ENCODE results near the gene CRYGS.
"Not testable (repeated sequence)": the region's sequence is repeated elsewhere in the genome, so short reads cannot be mapped to it uniquely, and the experiment has no call there.

Gene CRYGS

GRCh38 chr3:186577521-186577920, 33.3 kb upstream of the CRYGS start:
- no peaks in the 10 kb centered on the region for H3K9me3 ChIP-seq (ENCODE audit: control insufficient read depth, insufficient read depth, low read length)
- H3K27me3 ChIP-seq (ENCODE audit: control insufficient read depth, insufficient read depth, low read length) = no peaks in the 10 kb centered on the region
- H3K9ac ChIP-seq (ENCODE audit: low read depth, low read length) = no peak overlapping the region
- no peaks in the 10 kb centered on the region for H3K4me1 ChIP-seq (ENCODE audit: control insufficient read depth, insufficient read depth, low read length)
- peaks cover 13% of the 10 kb centered on the region for H3K36me3 ChIP-seq (ENCODE audit: control insufficient read depth, insufficient read depth, low read length)
- H3K4me3 ChIP-seq (ENCODE audit: low read depth, low read length) = no peak overlapping the region

DNA sequence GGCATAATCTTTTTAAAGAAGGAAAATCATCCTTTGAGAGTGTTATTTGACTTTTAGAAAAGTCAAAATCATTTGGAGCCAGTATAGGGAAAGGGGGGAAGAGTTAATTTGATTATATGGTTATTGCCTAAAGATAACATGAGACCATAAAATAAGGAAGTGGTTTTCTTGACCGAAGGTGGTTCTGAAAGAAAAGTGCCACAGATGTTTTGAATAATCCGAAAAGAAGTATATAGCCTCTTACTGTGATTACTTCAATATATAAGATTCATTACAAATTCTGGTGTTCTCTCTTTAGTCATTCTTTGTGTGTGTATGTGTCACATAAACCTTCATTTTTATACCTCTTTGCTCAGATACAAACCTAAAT, 27.4 kb upstream of the CRYGS start:
- peaks cover 10% of the 10 kb centered on the region for H3K36me3 ChIP-seq (ENCODE audit: control insufficient read depth, insufficient read depth, low read length)
- peak overlapping the region; percentile 93 for H3K4me3 ChIP-seq (ENCODE audit: low read depth, low read length)
- peak overlapping the region; percentile 84 for H3K9ac ChIP-seq (ENCODE audit: low read depth, low read length)
- peaks cover 5% of the 10 kb centered on the region for H3K4me1 ChIP-seq (ENCODE audit: control insufficient read depth, insufficient read depth, low read length)
- no peaks in the 10 kb centered on the region for H3K27me3 ChIP-seq (ENCODE audit: control insufficient read depth, insufficient read depth, low read length)
- no peaks in the 10 kb centered on the region for H3K9me3 ChIP-seq (ENCODE audit: control insufficient read depth, insufficient read depth, low read length)

DNA sequence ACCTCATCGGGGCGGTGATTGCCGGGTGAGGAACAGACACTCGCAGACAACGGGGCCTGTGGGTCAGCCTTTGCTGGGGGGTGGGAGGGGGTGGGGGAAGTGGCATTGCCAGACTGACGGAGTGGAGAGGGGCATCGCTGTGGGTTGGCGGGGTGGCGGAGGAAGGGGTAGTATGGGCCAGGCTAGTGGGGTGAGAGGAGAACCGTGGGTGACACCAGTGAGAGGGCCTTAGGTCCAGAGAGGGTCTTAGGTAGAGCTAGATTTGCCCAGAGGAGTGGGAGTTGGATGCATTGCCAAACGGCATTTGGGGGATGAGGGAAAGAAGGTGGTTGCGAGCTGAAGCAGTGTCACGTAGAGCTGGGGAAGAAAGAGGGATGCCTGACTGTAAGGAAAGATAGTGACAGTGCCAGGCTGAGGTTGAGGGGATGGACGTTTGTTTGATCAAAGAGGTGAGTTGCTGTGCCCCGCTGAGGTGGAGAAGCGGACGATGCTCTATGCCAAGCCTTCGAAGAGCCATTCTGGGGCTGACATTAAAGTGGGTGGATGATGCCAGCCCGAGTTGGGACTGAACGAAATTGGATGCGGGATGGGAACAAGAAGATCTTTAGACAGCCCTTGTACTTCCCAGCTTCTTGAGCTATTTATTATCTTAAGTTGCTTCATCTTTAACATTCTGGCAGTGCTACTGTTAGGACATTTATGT, 26.9 kb upstream of the CRYGS start:
- Histone ChIP-seq H3K4me1 (ENCODE audit: control insufficient read depth, insufficient read depth, low read length) (peaks cover 5% of the 10 kb centered on the region), H3K27me3 (ENCODE audit: control insufficient read depth, insufficient read depth, low read length) (no peaks in the 10 kb centered on the region)

GRCh38 chr3:186570096-186570940, 26.1 kb upstream of the CRYGS start, which contains the start of gene DNAJB11:
DNAJB11 (plus strand) TSS chr3:186570720; CDS start chr3:186570898, 178 bp downstream.
- peaks cover 5% of the 10 kb centered on the region for H3K4me1 ChIP-seq (ENCODE audit: control insufficient read depth, insufficient read depth, low read length)
- no peaks in the 10 kb centered on the region for H3K27me3 ChIP-seq (ENCODE audit: control insufficient read depth, insufficient read depth, low read length)

More for the DNA sequence above, 26.9 kb upstream of the CRYGS start:
- Histone ChIP-seq H3K36me3 (ENCODE audit: control insufficient read depth, insufficient read depth, low read length) (peaks cover 8% of the 10 kb centered on the region), H3K9ac (ENCODE audit: low read depth, low read length) (peak overlapping the region; percentile 84), H3K9me3 (ENCODE audit: control insufficient read depth, insufficient read depth, low read length) (no peaks in the 10 kb centered on the region), H3K4me3 (ENCODE audit: low read depth, low read length) (peak overlapping the region; percentile 93)

DNA sequence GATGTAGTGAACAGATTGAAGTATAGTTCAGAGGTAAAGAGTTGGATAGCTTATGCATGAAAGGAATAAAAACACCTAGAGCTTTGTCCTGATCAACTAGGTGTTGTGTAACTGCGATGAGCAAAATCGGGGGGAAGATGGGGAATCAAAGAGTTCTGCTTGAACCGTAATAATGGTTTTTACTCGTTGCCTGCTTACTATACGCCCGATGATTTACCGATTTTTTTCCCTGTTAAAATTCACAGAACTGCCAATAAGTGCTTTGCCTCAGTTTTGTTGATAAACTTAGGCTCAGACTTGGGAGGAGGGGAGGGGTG, 25.6 kb upstream of the CRYGS start:
- Histone ChIP-seq H3K9me3 (ENCODE audit: control insufficient read depth, insufficient read depth, low read length) (no peaks in the 10 kb centered on the region), H3K36me3 (ENCODE audit: control insufficient read depth, insufficient read depth, low read length) (no peaks in the 10 kb centered on the region), H3K27me3 (ENCODE audit: control insufficient read depth, insufficient read depth, low read length) (no peaks in the 10 kb centered on the region), H3K4me1 (ENCODE audit: control insufficient read depth, insufficient read depth, low read length) (peaks cover 5% of the 10 kb centered on the region), H3K4me3 (ENCODE audit: low read depth, low read length) (peak overlapping the region; percentile 93), H3K9ac (ENCODE audit: low read depth, low read length) (peak overlapping the region; percentile 70)

More at GRCh38 chr3:186570096-186570940, 26.1 kb upstream of the CRYGS start, which contains the start of gene DNAJB11:
- Histone ChIP-seq H3K4me3 (ENCODE audit: low read depth, low read length) (peak within 1 kb of the TSS; percentile 93), H3K36me3 (ENCODE audit: control insufficient read depth, insufficient read depth, low read length) (peaks cover 1% of the 10 kb centered on the region), H3K9ac (ENCODE audit: low read depth, low read length) (peak within 1 kb of the TSS; percentile 84), H3K9me3 (ENCODE audit: control insufficient read depth, insufficient read depth, low read length) (no peaks in the 10 kb centered on the region)

DNA sequence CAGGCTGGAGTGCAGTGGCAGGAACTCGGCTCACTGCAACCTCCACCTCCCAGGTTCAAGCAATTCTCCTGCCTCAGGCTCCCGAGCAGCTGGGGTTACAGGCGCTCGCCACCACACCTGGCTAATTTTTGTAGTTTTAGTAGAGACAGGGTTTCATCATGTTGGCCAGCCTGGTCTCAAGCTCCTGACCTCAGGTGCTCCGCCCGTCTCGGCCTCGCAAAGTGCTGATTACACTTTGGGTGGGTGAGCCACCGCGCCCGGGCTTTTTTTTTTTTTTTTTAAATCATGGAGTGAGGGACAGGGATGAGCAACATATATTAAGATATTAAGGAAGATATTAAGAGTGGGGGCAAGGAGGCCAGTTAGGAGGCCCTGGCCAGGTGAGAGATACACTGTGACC, 25.2 kb upstream of the CRYGS start:
- H3K4me1 ChIP-seq (ENCODE audit: control insufficient read depth, insufficient read depth, low read length); H3K27me3 ChIP-seq (ENCODE audit: control insufficient read depth, insufficient read depth, low read length); H3K36me3 ChIP-seq (ENCODE audit: control insufficient read depth, insufficient read depth, low read length); H3K9me3 ChIP-seq (ENCODE audit: control insufficient read depth, insufficient read depth, low read length); H3K9ac ChIP-seq (ENCODE audit: low read depth, low read length): not testable (repeated sequence)
- peak overlapping the region; percentile 93 for H3K4me3 ChIP-seq (ENCODE audit: low read depth, low read length)

- Histone ChIP-seq H3K9ac (ENCODE audit: low read depth, low read length) (peak within 1 kb of the TSS; percentile 92), H3K36me3 (ENCODE audit: control insufficient read depth, insufficient read depth, low read length) (no peaks in the 10 kb centered on the region), H3K4me1 (ENCODE audit: control insufficient read depth, insufficient read depth, low read length) (peaks cover 5% of the 10 kb centered on the region), H3K9me3 (ENCODE audit: control insufficient read depth, insufficient read depth, low read length) (no peaks in the 10 kb centered on the region), H3K4me3 (ENCODE audit: low read depth, low read length) (peak within 1 kb of the TSS; percentile 90), H3K27me3 (ENCODE audit: control insufficient read depth, insufficient read depth, low read length) (no peaks in the 10 kb centered on the region)
Observed at GRCh38 chr3:186567072-186567921, 23.1 kb upstream of the CRYGS start, which contains the start of gene TBCCD1. TBCCD1 (minus strand) TSS chr3:186567339; CDS start chr3:186564329, 3,010 bp downstream.

DNA sequence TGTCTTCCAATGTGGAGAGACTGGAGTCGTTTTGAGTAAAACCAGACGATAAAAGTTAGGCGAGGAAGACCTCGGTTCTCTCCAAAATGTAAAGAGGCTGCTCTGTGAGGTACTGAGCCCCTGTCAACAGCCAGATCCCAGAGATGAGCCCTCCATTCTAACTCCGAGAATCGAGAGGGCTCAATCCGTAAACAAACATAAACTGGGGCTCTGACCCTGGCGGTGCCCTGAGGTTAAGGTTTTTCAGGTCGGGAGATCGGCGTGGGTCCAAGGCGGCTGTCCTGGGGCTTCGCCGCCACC, 22.5 kb upstream of the CRYGS start:
- H3K4me1 ChIP-seq (ENCODE audit: control insufficient read depth, insufficient read depth, low read length) = peaks cover 5% of the 10 kb centered on the region
- no peaks in the 10 kb centered on the region for H3K9me3 ChIP-seq (ENCODE audit: control insufficient read depth, insufficient read depth, low read length)
- peak overlapping the region; percentile 90 for H3K4me3 ChIP-seq (ENCODE audit: low read depth, low read length)
- no peaks in the 10 kb centered on the region for H3K36me3 ChIP-seq (ENCODE audit: control insufficient read depth, insufficient read depth, low read length)
- H3K27me3 ChIP-seq (ENCODE audit: control insufficient read depth, insufficient read depth, low read length) = no peaks in the 10 kb centered on the region
- peak overlapping the region; percentile 92 for H3K9ac ChIP-seq (ENCODE audit: low read depth, low read length)

DNA sequence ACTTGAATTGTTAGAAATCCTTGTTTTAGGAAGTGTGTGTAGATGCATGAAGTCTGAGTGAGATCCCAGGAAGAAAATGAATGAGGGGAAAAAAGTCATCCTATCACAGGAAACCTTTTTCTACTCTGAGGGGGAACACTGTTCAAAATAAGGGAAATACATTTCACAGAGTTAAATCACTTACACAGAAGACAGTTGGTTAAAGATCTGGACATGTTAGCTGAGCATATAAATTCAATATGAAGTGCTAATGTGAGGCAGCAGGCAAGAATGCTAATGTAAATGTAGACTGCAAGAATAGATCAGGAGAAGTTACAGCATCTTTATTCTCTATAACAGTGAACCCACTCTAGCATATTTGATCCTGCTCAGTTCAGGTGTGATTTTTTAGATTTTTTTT, 20.4 kb upstream of the CRYGS start:
- no peaks in the 10 kb centered on the region for H3K27me3 ChIP-seq (ENCODE audit: control insufficient read depth, insufficient read depth, low read length)
- no peak overlapping the region for H3K4me3 ChIP-seq (ENCODE audit: low read depth, low read length)
- no peaks in the 10 kb centered on the region for H3K9me3 ChIP-seq (ENCODE audit: control insufficient read depth, insufficient read depth, low read length)
- H3K36me3 ChIP-seq (ENCODE audit: control insufficient read depth, insufficient read depth, low read length) = no peaks in the 10 kb centered on the region
- no peak overlapping the region for H3K9ac ChIP-seq (ENCODE audit: low read depth, low read length)
- peaks cover 5% of the 10 kb centered on the region for H3K4me1 ChIP-seq (ENCODE audit: control insufficient read depth, insufficient read depth, low read length)

DNA sequence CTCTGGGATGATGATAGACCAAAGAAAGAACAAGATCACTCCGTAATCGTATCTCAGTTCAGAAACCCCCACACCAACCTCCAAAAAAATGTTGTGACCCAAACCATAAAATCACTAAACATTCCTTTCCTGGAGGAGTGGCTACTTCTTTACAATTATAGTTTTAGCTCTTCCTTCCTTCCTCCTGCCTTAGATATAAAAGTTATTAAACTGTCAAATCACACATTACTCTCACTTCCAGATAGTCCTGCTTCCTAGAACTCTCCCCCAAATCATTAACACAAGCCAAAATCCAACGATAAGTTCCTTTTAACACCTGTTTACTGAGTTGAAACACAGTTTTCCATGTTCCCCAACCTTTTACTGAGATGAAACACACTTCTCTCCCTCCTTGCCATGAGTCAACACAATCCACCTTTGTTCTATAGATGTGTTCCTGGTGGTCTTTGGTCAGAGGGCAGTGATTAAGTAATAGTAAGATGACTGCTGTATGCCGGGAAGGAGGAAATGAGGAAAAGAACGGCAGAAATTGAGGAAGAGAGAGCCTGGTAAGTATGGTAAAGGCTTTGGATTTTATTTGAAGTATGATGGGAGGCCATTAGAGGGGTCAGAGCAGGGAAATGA, 8.3 kb upstream of the CRYGS start:
- no peaks in the 10 kb centered on the region for H3K36me3 ChIP-seq (ENCODE audit: control insufficient read depth, insufficient read depth, low read length)
- H3K4me1 ChIP-seq (ENCODE audit: control insufficient read depth, insufficient read depth, low read length) = no peaks in the 10 kb centered on the region
- no peak overlapping the region for H3K9ac ChIP-seq (ENCODE audit: low read depth, low read length)
- H3K9me3 ChIP-seq (ENCODE audit: control insufficient read depth, insufficient read depth, low read length) = no peaks in the 10 kb centered on the region
- H3K4me3 ChIP-seq (ENCODE audit: low read depth, low read length) = no peak overlapping the region
- no peaks in the 10 kb centered on the region for H3K27me3 ChIP-seq (ENCODE audit: control insufficient read depth, insufficient read depth, low read length)

DNA sequence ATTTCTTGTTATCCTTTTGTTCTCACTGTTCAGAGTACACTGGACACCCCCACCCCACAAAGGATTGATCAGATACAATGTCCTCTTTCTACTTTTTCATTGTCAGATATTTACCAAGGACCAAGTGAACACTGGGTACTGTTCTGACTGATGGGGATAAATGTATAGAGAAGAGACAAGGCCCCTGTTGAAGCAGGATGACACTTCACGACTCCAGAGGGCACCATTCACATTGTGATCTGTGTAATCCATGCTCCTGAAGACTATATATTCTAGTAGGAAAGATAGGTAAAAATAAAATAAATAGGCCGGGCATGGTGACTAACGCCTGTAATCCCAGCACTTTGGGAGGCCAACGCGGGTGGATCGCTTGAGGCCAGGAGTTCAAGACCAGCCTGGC, 7.2 kb upstream of the CRYGS start:
- Histone ChIP-seq H3K36me3 (ENCODE audit: control insufficient read depth, insufficient read depth, low read length) (no peaks in the 10 kb centered on the region), H3K27me3 (ENCODE audit: control insufficient read depth, insufficient read depth, low read length) (no peaks in the 10 kb centered on the region)

More for the DNA sequence above, 7.2 kb upstream of the CRYGS start:
- Histone ChIP-seq H3K9ac (ENCODE audit: low read depth, low read length) (no peak overlapping the region), H3K9me3 (ENCODE audit: control insufficient read depth, insufficient read depth, low read length) (no peaks in the 10 kb centered on the region), H3K4me1 (ENCODE audit: control insufficient read depth, insufficient read depth, low read length) (no peaks in the 10 kb centered on the region), H3K4me3 (ENCODE audit: low read depth, low read length) (no peak overlapping the region)
